Psoas muscle (tissue), 8 donors: ENCODE data around the gene ILF3. TPM values are rescaled to one million over a fixed set of nuclear protein-coding genes. Genes with fewer than 3 reads are reported as not detected.

Source experiments
- ATAC-seq, 4 donors: fragments of 200-7000 bp; cut with Tn5 transposase; one replicate each; pipeline ENCODE4 v1.9.1; 2020; ENCODE audit warnings: moderate library complexity in 3 of 4, mild to moderate bottlenecking in 2 of 4
- DNase-seq, 2 donors: peaks; one replicate each; pipeline ENCODE4 v3.0.0-alpha.2; 2020
- H3K27ac ChIP-seq: fragments of 200-600 bp; one replicate; pipeline ENCODE4 v1.8.0; 2022
- H3K27me3 ChIP-seq, 3 donors: fragments of 200-600 bp in 1 of 3; one replicate each; pipeline versions ENCODE4 v1.6.1 to v1.8.0; 2013 to 2022; ENCODE audit warnings: low read length in 2 of 3, mild to moderate bottlenecking in 2 of 3, moderate library complexity in 1 of 3; ENCODE audit not compliant: insufficient read depth in 3 of 3
- H3K36me3 ChIP-seq, 2 donors: fragments of 200-600 bp in 1 of 2; one replicate each; pipeline versions ENCODE4 v1.6.1 to v1.8.0; 2013 to 2022; ENCODE audit warnings: low read depth in 1 of 2, mild to moderate bottlenecking in 1 of 2, moderate library complexity in 1 of 2; ENCODE audit not compliant: insufficient read depth in 1 of 2
- H3K4me1 ChIP-seq: fragments of 200-600 bp; one replicate; pipeline ENCODE4 v1.8.0; 2022
- H3K4me3 ChIP-seq: fragments of 200-600 bp; one replicate; pipeline ENCODE4 v1.8.0; 2022; ENCODE audit warnings: mild to moderate bottlenecking
- H3K9me3 ChIP-seq: fragments of 200-600 bp; one replicate; pipeline ENCODE4 v1.8.0; 2022
- CTCF ChIP-seq: fragments of 200-600 bp; IDR thresholded peaks from one replicate; pipeline ENCODE4 v1.8.0; 2022; ENCODE audit warnings: antibody characterized with exemption
- WGBS, 3 donors: extraction: QIAGEN DNeasy Blood & Tissue Kit; methylation state at CpG; one replicate each; pipeline versions ENCODE4 v1.1.6 to v1.1.7; 2013; 5-methylcytosine and 5-hydroxymethylcytosine counted together
- intact Hi-C, 2 donors: fragments of 100-400 bp; cut with DNase I; formaldehyde crosslinking; loops; one replicate each; pipeline versions ENCODE4 v1.11.0 to v1.14.2; 2022
- polyA plus RNA-seq, 3 donors: library from polyadenylated mRNA; stranded (reverse); fragments of 200-250 nt; gene quantifications; one replicate each; pipeline ENCODE4 v1.2.3, GENCODE V29; 2013
- total RNA-seq, 4 donors: library from RNA; stranded (reverse); fragmentation: NEBNext Ultra II Directional in 2 of 4; extraction: Animal tissue kit (Norgen Biotek cat#: 25700) in 2 of 4; gene quantifications; one replicate each; pipeline versions ENCODE4 v1.2.1 to v1.2.4, GENCODE V29; 2021 to 2023
- donor health status: healthy with polysubstance abuse.
- donor health status: DM: no; HTN: no; CAD: no; lungs with moderate emphysema.
- donor health status: Bipolar disorder and iron deficiency.
- donor health status: healthy.
- donor health status: DM: yes; HTN: yes; CAD: no.
- donor health status: DM: no; HTN: no; CAD: no.
- donor health status: DM: no; HTN: no; CAD: no.
- donor health status: DM: yes; HTN: yes; CAD: no.

The ILF3 gene
- total and polyA plus RNA-seq, 7 donors, result 70.6 to 189 (median 148) TPM

- Histone ChIP-seq H3K36me3 (peaks cover 19 to 100% of the 10 kb centered on the region in 2 donors), H3K27ac (no peak overlapping the region), H3K9me3 (no peaks in the 10 kb centered on the region), H3K4me1 (no peaks in the 10 kb centered on the region), H3K4me3 (no peak overlapping the region), H3K27me3 (no peaks in the 10 kb centered on the region)
- no peak for DNase-seq
- ATAC-seq, result no peak
- no peak for TF ChIP-seq CTCF
- intact Hi-C loops, result no loop called here
- WGBS, 3 donors, result 87 to 89% (median 87%) methylated on average over 15 of the region's 15 CpGs
Observed at GRCh38 chr19:10682397-10683063, 28.4 kb downstream of the ILF3 start.

DNA sequence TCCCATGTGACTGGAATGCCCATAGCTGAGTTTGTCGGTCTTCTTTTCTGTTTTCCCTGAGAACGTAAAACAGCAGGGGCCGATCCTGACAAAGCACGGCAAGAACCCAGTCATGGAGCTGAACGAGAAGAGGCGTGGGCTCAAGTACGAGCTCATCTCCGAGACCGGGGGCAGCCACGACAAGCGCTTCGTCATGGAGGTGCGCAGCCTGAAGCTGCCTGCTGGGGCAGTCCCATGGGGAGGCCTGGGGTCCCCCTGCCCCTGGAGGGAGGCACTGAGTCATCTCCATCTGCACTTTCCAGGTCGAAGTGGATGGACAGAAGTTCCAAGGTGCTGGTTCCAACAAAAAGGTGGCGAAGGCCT, 28.9 kb downstream of the ILF3 start:
- Histone ChIP-seq H3K36me3 (peaks cover 19 to 100% of the 10 kb centered on the region in 2 donors), H3K27me3 (no peaks in the 10 kb centered on the region), H3K4me1 (no peaks in the 10 kb centered on the region), H3K4me3 (no peak overlapping the region), H3K27ac (no peak overlapping the region), H3K9me3 (no peaks in the 10 kb centered on the region)
- intact Hi-C loops, result no loop called here
- no peak for ATAC-seq
- no peak for DNase-seq
- 88 to 91% (median 88%) methylated on average over 15 of the region's 15 CpGs for WGBS, 3 donors
- no peak for TF ChIP-seq CTCF

DNA sequence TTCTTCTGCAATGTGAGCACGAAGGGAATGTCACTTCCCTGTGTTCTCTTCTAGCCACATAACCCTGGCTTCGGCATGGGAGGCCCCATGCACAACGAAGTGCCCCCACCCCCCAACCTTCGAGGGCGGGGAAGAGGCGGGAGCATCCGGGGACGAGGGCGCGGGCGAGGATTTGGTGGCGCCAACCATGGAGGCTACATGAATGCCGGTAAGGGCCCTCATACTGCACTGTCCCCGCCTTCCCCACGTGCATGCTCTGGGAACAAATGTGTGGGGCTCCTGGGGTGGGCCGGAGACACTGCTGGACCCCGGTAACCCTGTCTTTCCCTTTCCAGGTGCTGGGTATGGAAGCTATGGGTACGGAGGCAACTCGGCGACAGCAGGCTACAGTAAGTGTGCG, 29.4 kb downstream of the ILF3 start:
- Histone ChIP-seq H3K27me3 (no peaks in the 10 kb centered on the region), H3K4me1 (no peaks in the 10 kb centered on the region), H3K4me3 (no peak overlapping the region), H3K27ac (no peak overlapping the region), H3K9me3 (no peaks in the 10 kb centered on the region), H3K36me3 (peaks cover 19 to 100% of the 10 kb centered on the region in 2 donors)
- intact Hi-C loops, result no loop called here
- no peak for ATAC-seq
- no peak for DNase-seq
- TF ChIP-seq CTCF, result no peak
- WGBS, 3 donors, result 84 to 91% (median 90%) methylated on average over 20 to 21 of the region's 21 CpGs

DNA sequence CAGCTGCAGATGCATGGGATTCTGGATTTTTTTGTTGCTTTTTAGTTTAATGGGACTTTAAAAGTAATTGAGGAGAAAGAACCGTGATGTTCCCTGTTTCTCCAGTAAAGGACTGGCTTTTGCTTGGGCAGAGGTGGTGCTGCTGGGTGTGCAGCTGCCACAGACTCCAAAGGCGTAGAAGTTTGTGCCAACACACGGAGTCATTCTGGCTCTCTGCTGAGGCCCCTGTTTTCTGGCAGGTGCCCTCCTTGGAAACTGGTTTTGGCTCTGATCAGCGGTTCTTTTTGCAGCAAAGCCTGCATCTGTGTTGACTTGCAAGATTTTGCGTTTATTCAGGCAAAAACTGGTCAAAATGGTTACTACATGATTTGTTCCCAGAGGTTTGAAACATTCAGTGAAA, 31.1 kb downstream of the ILF3 start:
- Histone ChIP-seq H3K4me1 (no peaks in the 10 kb centered on the region), H3K4me3 (no peak overlapping the region), H3K9me3 (no peaks in the 10 kb centered on the region), H3K27me3 (no peaks in the 10 kb centered on the region), H3K27ac (no peak overlapping the region), H3K36me3 (peaks cover 19 to 100% of the 10 kb centered on the region in 2 donors)
- intact Hi-C loops, result no loop called here
- TF ChIP-seq CTCF, result no peak
- 25 to 41% (median 27%) methylated on average over 5 of the region's 5 CpGs for WGBS, 3 donors
- DNase-seq, result no peak
- ATAC-seq, result no peak

DNA sequence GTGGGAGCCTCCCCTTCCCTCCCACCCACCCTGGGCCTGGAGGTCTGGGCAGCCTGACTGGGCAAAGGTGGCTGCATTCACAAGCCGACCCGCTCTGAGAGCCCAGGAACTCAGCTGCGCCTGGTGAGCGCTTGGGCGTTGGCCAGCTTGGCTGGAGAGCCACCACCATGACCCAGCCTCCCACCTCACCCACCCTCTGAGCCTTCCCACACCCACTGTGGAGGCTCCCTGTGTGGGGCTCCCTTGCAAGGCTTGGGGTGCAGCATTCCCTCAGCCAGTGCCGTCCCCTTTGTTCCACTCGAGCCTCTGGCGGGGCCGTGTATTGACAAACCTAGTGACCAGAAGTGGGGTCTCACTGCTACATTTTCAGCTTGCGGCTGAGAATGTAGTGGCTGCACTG, 32.0 kb downstream of the ILF3 start:
- Histone ChIP-seq H3K27me3 (no peaks in the 10 kb centered on the region), H3K4me3 (no peak overlapping the region), H3K4me1 (no peaks in the 10 kb centered on the region), H3K27ac (no peak overlapping the region), H3K36me3 (peaks cover 12 to 99% of the 10 kb centered on the region in 2 donors), H3K9me3 (no peaks in the 10 kb centered on the region)
- no peak for DNase-seq
- ATAC-seq, result no peak
- intact Hi-C loops, result no loop called here
- WGBS, 3 donors, result 63 to 85% (median 73%) methylated on average over 9 to 10 of the region's 10 CpGs
- no peak for TF ChIP-seq CTCF
